GM12875 (cell line): Measurements from ENCODE around the gene POLE3.

Experiments used
- H3K4me3 ChIP-seq: one replicate; pipeline ENCODE4 v1.5.1; 2011; ENCODE audit warnings: low read depth, low read length, control low read depth
- CTCF ChIP-seq: IDR thresholded peaks from 2 replicates; pipeline ENCODE4 v1.5.1; 2011; ENCODE audit warnings: low read depth, mild to moderate bottlenecking, control low read depth, inconsistent platforms, low read length, moderate library complexity, borderline replicate concordance; ENCODE audit not compliant: insufficient read depth

Gene POLE3

GRCh38 chr9:113403646-113404045 lies 6.8 kb downstream of the POLE3 start:
- H3K4me3 ChIP-seq = no peak overlapping the region
- TF ChIP-seq CTCF = no peak

- TF ChIP-seq CTCF = peak; percentile 97
- H3K4me3 ChIP-seq = peak within 1 kb of the TSS; percentile 95
Measured at GRCh38 chr9:113401027-113401792, 9.3 kb downstream of the POLE3 start, which contains the start of gene ALAD. Gene ALAD, minus strand, starts transcription at chr9:113401284. Its CDS starts 7,725 bp downstream, at chr9:113393559.

- H3K4me3 ChIP-seq = no peak overlapping the region
- no peak for TF ChIP-seq CTCF
Measured at GRCh38 chr9:113399646-113400200, 10.8 kb downstream of the POLE3 start.

GRCh38 chr9:113398796-113399195 lies 11.7 kb downstream of the POLE3 start:
- TF ChIP-seq CTCF = no peak
- H3K4me3 ChIP-seq = no peak overlapping the region

GRCh38 chr9:113397203-113397631 lies 13.3 kb downstream of the POLE3 start:
- H3K4me3 ChIP-seq = no peak overlapping the region
- TF ChIP-seq CTCF = no peak

GRCh38 chr9:113395000-113395861 lies 15.2 kb downstream of the POLE3 start:
- no peak overlapping the region for H3K4me3 ChIP-seq
- TF ChIP-seq CTCF = no peak
